ENCODE data around the gene GNE.

DNA sequence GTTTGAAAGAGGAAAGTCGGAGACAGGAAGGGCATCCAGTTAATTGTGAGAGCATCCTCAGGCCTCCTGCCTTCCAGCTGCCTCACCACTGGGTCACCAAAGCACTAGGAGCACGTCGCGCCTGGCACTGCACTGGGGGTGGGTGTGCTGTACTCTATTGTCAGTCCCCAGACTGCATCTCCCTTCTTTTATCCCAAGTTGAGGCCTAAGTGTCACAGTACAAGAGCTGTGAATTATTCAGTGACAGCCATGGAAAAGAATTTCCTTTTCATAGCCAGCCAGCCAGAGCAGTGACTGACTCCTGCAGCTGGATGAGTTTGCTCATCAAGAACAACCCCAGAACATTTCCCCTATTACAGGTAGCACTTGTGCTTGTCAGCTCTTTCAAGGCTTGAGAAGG lies 51.2 kb downstream of the GNE start:
- no peak for TF ChIP-seq POLR2AphosphoS5 (IDR thresholded peaks at IDR 0.05)
- TF ChIP-seq, protein P1, sequence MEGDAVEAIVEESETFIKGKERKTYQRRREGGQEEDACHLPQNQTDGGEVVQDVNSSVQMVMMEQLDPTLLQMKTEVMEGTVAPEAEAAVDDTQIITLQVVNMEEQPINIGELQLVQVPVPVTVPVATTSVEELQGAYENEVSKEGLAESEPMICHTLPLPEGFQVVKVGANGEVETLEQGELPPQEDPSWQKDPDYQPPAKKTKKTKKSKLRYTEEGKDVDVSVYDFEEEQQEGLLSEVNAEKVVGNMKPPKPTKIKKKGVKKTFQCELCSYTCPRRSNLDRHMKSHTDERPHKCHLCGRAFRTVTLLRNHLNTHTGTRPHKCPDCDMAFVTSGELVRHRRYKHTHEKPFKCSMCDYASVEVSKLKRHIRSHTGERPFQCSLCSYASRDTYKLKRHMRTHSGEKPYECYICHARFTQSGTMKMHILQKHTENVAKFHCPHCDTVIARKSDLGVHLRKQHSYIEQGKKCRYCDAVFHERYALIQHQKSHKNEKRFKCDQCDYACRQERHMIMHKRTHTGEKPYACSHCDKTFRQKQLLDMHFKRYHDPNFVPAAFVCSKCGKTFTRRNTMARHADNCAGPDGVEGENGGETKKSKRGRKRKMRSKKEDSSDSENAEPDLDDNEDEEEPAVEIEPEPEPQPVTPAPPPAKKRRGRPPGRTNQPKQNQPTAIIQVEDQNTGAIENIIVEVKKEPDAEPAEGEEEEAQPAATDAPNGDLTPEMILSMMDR (IDR thresholded peaks at IDR 0.05): no peak

Measured in suprapubic skin (tissue), 3 donors.